Stimulated activated CD4-positive, alpha-beta T cell treated with anti-CD3 and anti-CD28 coated beads, Interleukin-12 subunit alpha, Interleukin-12 subunit beta, amount 100 ng/mL, for 24 hours (primary cell): ENCODE measurements around the gene KCTD2.
A peak's percentile ranks its signal among the peaks of the same experiment; 100 is the strongest.
"Not testable (repeated sequence)": the region's sequence is repeated elsewhere in the genome, so short reads cannot be mapped to it uniquely, and the experiment has no call there.

ENCODE experiments used
- DNase-seq, 2 experiments: peaks; one replicate each; pipeline ENCODE4 v3.0.0-alpha.2; 2020; ENCODE audit warnings: low read depth in 2 of 2

KCTD2 gene, protein sequence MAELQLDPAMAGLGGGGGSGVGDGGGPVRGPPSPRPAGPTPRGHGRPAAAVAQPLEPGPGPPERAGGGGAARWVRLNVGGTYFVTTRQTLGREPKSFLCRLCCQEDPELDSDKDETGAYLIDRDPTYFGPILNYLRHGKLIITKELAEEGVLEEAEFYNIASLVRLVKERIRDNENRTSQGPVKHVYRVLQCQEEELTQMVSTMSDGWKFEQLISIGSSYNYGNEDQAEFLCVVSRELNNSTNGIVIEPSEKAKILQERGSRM

DNA sequence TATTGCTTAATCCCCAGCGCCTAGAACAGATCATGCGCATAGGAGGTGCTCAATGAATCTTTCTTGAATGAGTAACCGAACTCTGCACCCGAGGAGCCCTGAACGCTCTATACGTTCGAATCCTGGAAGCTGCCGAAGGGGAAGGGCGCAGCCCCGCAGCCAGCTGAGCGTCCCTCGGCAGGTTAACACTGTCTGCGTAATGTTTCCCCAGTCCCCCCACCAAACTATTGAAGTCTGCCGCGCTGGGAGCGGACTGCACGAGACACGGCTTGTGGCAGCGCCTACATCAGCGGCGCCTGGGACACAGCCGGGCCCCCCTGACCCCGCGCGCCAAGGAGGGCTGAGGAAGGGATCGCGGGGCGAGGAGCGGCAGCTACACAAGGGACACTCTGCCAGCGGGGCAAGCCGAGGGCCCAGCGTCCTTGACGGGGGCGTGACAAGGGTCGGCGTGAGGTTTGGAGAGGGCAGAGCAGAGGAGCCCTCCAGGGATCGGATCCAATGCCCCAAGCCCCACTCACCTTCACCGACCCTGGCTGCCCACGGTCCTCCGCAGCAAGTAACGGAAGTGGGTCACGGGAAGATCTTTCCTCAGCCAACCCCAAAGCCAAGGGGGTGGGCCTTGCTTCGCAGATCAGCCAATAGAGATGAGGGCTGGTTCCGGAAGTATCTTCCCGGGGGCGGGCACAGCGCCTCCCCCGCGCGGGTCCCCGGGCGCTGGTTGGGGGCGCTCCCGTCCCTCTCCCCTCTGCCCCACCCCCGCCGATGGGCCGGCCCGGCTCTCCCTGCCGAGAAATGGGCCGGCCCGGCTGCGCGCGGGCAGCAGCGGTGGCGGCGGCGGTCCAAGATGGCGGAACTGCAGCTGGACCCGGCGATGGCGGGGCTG lies at the start of gene KCTD2, which contains the start of gene ATP5PD:
Gene KCTD2, plus strand, starts transcription at position 819 of the 883 bp plus-strand sequence. Its CDS starts 26 bp downstream, at position 845.
Gene ATP5PD, minus strand, starts transcription at position 563 of the 883 bp plus-strand sequence. CDS start 4,319 bp downstream, outside the sequence.
- DNase-seq: peak; percentile 92 to 95

DNA sequence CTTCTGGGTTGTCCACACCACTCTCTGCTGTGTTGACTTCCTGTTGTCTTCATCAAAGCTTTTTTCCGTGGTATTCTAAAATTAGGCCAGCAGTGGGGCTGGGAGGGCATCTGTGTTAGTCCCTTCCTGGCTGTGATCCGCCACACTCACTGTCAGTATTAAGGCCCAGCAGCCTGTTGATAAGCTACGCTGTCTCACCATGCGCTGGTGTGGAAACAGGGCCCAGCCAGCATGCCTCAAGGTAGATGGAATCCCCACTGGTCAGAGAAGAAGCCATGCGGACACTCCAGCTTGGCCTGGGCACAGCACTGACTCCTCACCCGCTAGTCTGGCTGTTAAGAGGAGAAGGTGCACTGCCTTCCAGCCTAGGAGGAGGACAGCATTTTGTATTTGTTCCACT lies 48.2 kb upstream of the KCTD2 start:
- no peak for DNase-seq

DNA sequence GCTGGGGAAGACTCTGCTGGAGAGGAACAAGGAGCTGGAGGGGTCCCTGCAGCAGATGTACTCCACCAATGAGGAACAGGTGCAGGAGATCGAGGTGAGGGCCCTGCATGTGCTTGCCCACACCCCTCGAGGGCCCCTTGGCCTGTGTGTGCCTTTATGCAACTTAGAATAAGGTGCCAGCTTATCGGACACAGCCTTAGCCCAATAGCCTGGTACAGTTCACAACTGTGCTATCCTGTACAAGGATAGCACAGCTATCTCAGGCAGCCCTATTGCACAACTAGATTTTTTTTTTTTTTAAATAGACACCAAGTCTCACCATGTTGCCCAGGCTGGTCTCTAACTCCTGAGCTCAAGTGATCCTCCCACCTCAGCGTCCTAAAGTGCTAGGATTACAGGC lies 47.5 kb upstream of the KCTD2 start:
- DNase-seq: no peak

DNA sequence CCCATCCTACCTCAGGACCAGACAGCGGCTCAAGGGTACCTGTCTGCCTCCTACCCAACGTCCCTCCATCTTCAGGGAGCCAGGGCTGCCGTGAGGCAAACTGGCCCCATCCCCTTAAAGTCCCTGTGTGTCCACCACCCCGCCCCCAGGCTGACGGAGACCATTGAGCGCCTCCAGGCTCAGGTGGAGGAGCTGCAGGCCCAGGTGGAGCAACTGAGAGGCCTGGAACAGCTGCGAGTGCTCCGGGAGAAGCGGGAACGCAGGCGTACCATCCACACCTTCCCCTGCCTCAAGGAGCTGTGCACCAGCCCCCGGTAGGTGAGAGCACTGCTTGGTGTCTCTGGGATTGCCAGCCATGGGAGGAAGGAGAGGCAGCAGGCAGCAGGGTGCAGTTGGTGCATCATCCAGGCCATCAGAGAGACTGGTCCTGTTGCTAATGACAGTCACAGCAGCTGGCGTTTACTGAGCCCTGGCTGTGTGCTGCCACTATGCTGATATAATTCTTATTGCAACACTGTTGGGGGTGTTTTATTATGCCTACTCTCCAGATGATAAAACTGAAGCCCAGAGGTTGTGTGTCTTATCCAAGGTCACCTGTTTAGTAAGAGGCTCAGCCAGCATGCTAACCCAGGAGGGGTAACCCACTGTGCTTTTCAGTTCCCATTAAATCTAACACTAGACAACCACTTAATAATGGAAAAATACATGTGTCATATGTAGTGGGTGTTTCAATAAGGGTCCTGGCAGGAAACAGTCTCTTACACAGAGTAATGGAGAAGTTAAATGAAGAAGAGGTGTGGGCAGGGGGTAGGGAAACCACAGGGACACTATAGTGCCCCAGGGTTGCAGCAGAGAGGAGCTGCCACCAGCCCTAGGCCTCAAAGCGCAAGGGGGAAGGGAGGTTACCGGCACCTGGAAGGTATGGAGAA lies 44.8 kb upstream of the KCTD2 start:
- DNase-seq: no peak

DNA sequence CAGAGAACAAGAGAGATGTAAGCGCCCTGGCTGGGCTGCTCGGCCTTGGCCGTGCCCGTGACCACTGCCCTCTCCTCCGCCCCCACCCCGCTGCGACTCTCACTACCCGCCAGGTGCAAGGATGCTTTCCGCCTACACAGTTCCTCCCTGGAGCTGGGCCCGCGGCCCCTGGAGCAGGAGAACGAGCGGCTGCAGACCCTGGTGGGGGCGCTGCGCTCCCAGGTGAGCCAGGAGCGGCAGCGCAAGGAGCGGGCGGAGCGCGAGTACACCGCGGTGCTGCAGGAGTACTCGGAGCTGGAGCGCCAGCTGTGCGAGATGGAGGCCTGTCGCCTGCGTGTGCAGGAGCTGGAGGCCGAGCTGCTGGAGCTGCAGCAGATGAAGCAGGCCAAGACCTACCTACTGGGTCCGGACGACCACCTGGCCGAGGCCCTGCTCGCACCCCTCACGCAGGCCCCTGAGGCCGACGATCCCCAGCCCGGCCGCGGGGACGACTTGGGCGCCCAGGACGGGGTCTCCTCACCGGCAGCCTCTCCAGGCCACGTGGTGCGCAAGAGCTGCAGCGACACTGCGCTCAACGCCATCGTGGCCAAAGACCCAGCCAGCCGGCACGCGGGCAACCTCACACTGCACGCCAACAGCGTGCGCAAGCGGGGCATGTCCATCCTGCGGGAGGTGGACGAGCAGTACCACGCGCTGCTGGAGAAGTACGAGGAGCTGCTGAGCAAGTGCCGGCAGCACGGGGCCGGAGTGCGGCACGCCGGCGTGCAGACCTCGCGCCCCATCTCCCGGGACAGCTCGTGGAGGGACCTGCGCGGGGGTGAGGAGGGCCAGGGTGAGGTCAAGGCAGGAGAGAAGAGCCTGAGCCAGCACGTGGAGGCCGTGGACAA lies 43.7 kb upstream of the KCTD2 start:
- no peak for DNase-seq

DNA sequence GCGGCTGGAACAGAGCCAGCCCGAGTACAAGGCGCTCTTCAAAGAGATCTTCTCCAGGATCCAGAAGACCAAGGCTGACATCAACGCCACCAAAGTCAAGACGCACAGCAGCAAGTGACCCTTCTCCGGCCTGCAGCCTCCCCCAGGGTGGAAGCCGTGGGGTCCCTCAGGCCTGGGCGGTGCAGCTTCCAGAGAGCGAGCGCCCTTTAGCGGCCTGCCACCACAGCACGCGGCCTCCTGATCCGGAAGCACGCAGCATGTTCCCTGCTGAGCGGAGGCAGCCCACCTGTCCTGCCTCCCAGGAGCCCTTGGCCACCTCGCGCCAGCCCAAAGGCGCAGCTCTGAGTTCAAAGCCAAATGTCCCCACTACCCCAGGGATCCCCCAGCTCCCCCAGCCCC lies 43.1 kb upstream of the KCTD2 start:
- DNase-seq: no peak

DNA sequence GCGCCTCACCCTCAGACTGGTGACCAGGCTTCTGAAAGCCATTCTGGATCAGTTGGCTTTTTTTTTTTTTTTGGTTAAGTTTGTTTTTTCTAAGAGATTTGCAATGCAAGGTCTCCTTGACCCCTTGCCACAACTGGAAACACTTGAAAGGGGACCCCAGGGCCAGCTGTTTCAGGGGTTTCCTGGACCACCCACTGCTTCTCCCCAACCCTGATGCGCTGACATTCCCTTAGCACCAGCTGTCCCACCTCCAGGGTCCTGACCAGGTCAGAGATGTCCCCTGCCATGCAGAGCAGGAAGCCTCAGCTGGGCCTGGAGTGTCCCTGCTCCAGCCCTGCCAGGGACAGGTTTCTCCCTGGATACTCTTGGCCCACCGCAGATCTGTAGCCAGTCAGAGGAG lies 42.7 kb upstream of the KCTD2 start:
- DNase-seq: no peak

DNA sequence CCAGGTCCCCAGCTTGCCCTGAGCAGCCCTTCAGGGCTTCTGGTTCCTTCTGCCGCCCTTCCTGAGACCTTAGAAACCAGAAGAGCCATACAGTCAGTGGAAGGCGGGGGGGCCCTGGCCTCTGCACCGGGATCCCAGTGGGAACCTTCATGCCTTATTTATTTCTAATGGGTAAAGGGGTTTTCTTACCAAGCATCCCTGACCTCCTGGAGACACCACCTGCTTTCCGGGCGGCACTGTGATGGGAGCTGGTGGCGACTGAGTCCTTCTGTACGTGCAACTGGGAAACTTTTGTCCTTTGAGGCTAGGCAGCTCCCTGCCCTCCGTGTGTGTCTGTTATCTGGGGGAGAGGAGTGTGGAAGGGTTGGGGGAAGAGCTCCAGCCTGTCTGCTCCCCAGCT lies 41.7 kb upstream of the KCTD2 start:
- no peak for DNase-seq

DNA sequence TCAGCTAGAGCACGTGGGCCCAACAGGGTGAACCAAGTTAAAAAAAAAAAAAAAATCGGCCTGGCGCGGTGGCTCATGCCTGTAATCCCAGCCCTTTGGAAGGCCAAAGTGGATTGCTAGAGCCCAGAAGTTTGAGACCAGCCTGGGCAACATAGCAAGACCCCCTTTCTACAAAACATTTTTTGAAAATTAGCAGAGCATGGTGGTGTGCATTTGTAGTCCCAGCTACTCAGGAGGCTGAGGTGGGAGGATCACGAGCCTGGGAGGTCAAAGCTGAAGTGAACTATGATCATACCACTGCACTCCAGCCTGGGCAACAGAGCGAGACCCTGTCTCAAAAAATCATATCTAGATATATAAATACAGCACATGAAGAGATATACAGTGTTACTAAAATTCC lies 40.9 kb upstream of the KCTD2 start:
- not testable (repeated sequence) for DNase-seq

DNA sequence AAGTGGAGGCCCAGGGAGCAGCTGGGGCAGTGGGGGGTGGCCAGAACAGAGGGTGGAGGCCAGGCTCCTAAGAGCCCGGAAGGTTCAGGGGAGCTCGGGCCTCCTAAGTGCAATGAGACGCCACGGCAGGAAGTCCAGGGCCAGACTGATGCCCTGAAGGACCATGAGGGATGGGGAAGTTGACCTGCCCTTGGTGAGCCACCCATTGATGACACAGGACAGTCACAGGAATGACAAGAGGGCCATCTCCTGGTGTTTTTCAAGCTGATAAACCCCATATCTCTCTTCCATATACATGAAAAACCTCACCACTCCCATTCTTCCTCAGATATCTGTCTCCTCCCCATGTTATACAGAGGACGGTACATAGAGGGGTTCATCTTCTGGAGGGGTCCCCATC lies 40.4 kb upstream of the KCTD2 start:
- no peak for DNase-seq

DNA sequence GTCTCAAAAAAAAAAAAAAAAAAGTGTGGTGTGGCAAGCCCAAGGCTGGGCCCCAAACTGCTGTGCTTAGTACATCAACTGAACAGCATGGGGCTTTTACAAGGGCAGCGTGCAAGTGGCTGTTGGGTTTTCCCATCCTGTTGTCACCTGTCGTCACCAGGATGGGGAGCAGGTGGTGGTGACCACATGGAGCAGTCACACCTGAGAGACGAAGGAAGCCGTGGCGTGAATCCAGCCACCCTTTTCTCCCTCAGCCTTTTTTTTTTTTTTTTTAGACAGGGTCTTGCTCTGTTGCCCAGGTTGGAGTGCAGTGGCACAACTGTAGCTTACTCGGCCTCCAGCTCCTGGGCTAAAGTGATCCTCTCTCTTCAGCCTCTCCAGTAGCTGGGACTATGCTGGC lies 38.7 kb upstream of the KCTD2 start:
- no peak for DNase-seq

DNA sequence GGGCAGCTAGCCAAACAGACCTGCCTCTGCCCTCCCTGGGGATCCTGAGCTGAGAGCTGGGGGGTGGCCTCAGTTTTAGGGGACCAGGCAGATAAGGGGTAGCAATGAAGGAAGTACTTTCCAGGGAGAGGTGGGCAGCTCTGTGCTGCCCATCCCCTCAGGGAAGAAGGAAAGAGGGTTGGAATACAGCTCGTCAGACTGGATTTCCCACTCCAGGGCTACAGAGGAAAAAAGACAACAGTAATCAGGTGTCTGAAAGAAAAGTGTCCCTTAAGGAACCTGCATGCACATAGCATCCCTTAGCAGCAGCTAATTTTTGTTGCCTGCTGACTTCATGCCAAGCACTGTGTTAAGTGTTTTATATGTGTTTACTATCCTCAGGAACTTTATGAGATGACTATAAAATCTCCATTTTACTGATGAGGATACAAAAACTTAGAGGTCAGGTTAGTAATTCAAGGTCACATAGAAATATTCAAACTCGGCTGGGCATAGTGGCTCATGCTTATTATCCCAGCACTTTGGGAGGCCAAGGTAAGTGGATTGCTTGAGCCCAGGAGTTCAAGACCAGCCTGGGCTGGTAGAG lies 37.8 kb upstream of the KCTD2 start:
- DNase-seq: no peak

DNA sequence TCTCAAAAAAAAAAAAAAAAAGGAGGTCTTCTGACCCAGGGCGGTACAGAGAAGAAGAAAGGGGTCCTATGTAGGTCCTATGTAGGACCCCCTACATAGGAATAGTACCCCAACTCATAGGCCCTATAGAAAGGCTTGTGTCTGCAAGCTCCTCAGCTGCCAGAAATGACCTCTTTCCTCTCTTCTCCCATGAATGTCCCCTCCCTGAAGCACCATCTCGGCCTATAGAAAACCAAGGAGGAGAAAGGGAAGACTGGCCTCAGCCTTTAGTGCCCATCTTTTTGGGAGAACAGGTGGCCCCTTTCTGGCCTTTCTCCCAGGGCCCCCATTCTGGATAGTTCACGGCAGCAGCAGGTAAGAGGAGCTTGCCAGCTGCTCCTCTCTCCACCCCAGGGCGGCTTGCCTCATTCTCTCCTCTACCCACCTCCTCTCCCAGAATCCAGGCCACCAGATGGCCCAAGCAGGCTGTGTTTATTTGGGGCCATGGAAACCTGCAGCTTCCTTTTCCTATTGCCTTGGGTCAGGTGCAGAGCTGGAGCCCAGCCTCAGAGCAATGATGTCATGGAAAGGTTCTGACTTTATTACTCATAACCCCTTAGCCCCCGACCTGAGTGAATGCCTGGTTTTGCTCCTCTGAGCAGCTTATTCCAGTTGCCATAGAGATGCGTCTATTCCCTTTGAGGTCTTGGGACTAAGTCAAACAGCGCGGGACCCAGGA lies 36.2 kb upstream of the KCTD2 start:
- DNase-seq: no peak

DNA sequence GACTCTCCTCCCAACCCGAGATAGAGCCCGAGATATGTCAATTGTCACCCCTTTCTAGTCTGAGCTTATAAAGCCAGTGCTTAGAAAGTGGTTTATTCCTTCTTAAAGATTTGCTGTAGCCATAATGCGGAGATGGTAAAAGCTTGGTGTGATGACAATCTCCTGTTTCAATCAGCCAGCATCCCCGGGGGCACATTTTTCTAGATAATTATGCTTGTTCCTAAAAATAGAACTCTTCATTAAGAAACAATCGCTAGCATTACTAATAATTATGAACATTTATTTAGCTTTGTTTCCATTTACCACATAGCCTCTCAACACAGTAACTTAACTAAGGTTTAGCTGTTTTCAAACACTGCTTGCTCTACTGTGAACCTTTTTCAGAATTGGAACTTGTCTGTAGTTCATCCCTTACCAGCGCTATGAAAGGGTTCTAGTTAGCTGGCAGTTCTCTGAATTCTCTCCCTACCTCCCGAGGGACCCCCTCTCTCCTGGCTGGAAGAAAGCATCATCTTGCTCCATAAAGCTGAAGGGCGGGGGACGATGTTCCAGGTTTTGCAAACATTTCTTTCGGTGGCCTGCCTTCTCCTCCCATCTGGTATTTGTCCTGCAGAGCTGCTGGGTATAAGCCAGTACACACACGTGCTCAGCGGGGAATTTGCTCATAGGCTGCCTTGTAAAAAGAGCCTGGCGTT lies 35.5 kb upstream of the KCTD2 start:
- no peak for DNase-seq

DNA sequence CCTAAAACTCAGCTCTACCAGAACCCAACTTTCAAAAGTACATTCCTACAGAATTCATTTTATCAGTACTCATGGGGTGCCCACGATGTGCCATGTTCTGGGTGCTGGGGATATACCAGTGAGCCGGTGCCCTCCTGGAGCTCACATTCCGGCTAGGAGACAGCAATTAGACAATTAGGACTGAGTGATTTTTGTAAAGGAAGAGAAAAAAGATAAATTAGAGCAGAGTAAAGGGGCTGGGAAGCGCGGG lies 35.0 kb upstream of the KCTD2 start:
- DNase-seq: no peak

DNA sequence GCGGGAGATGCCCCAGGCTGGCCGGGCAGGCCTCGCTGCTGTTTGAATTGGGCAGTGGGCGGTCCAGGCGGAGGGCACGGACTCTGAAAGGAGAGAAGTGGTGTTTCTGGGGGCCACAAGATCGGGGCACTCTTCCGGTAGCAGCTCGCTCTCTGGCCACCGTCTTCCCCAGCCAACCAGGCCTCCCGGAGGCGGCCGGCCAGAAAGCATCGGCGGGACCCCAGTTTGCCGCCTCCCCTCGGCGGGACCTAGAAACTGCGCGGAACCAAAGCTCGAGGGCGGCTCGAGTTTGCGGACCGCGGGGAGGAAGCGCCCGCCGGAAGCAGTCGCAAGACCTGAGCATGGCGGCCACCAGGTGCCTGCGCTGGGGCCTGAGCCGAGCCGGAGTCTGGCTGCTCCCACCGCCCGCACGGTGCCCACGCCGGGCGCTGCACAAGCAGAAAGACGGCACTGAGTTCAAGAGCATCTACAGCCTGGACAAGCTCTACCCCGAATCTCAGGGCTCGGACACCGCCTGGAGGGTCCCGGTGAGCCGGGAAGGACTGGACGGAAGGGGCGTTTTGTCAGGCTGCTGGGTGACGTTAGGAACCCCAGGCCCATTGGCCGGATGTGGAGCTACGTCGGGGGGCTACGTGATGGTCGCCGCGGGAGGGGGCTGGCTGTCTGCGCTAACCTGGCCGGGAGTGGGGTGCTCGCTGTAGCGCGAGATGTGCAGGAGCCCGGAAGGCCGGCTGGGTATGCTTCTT lies 34.5 kb upstream of the KCTD2 start, which contains the start of gene MRPL58:
Gene MRPL58, plus strand, starts transcription at position 325 of the 746 bp plus-strand sequence. Its CDS starts 17 bp downstream, at position 342.
- DNase-seq: peak; percentile 65 to 73

DNA sequence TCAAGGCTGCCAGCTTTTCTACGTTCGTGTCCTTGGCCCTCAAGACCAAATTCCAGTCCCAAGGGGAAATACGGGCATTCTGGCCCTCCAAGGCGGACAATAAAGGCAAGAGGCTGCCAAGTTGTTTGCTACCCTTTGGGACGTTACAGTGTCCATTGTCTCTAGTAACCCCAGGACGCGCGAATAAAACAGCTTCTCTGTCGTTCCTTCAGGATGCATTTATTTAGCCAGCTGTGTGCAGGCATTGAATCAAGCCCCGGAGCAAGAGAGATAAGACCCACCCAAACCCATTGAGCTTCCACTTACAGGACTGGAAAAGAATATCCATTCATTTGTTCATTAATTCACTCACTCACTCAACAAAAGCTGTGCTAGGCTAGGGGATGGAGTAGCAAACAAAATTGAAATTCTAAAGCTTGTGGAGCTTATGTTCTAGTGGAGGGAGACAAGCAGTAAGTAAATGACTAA lies 33.9 kb upstream of the KCTD2 start:
- no peak for DNase-seq

DNA sequence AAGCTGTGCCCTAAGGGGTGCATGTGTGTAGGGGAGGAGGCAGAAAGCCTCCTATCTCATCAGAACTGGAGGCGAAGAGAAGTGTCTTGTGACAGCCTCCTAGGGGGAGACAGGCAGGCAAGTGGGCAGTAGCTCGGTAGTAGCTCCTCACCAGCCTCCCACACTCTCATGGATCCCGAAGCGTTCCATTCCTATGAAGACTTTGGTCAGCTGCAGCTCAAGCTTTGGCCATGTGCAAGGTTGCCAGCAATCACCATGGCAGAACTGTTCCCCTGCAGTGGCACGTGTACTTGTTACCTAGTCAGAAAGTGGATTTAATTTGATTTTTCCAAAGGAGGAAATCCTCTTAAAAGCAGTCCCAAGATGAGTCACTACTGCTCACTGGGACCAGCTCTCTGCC lies 27.9 kb upstream of the KCTD2 start:
- DNase-seq: no peak

DNA sequence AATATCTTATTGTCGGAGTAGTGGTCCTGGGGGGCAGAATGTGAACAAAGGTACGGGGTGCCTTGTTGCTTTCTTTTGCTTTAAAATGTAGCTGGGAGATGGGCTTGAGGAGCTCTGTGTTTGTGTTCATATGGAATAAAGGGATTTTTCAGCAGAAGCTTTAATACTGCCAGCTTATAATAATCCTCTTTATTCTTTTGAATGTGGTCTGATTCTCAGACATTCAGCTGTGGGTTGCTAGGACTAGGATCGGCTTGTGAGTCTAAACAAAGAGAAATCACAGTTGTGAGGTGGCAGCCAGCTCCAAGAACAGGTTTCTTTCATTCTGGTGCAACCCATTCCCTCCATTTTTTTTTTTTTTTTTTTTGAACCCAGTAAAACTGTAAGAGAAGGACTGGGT lies 27.3 kb upstream of the KCTD2 start:
- no peak for DNase-seq
